ENCODE results near the gene OR51B5. TPM values are rescaled to one million over a fixed set of nuclear protein-coding genes. Genes with fewer than 3 reads are reported as not detected.
"Not testable (repeated sequence)": the region's sequence is repeated elsewhere in the genome, so short reads cannot be mapped to it uniquely, and the experiment has no call there.

Gene OR51B5
- total RNA-seq, 1 experiment from 2014 or later, result not detected

DNA sequence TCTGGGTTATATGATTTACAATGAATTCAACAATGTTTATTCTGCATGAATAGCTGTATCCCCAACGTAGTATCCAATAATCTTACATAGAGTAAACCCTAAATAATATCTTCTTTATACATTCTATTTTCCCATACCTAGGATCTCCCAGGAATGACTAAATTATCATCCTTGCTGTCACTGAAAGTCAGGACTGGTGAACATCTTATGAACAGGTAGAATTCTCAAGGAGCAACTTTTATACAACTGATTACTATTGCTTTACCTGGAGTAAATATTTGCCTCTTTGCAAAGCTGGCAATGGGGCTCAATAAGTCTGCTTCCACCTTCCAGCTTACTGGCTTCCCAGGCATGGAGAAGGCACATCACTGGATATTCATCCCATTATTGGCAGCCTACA lies 7.9 kb upstream of the OR51B5 start, which contains the start of gene OR51B6:
TSS of gene OR51B6 (plus strand) at position 301 of the 400 bp plus-strand sequence. CDS start at position 301, 0 bp downstream.
- no peak within 1 kb of the TSS for H3K4me3 ChIP-seq (ENCODE audit: insufficient read depth, low read depth, low read length)
- no peaks in the 10 kb centered on the region for H3K27me3 ChIP-seq (ENCODE audit: control insufficient read depth, insufficient read depth, low read length)
- DNase-seq, result no peak
- H3K36me3 ChIP-seq (replicated peaks; ENCODE audit: control insufficient read depth, insufficient read depth, low read length), result no peaks in the 10 kb centered on the region

DNA sequence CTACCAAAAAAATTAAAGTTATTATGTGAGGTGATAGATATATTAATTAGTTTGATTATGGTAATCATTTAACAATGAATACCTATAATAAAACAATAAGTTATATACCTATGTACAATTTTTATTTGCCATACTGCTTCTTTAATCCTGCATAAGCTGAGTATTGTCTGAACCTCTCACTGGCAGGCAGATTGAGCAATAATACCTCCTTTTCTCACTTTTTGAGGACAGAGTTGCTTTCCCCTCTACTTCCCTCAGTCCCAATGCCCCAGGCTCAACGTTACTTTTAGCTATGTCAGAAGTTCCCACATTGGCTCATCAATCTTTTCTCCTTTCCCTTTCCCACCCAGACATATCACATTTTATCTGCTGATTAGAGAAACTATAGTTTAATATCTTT lies 6.2 kb upstream of the OR51B5 start:
- no peak for DNase-seq
- Histone ChIP-seq H3K27me3 (ENCODE audit: control insufficient read depth, insufficient read depth, low read length) (no peaks in the 10 kb centered on the region), H3K4me3 (ENCODE audit: insufficient read depth, low read depth, low read length) (no peak overlapping the region), H3K36me3 (replicated peaks; ENCODE audit: control insufficient read depth, insufficient read depth, low read length) (no peaks in the 10 kb centered on the region)

DNA sequence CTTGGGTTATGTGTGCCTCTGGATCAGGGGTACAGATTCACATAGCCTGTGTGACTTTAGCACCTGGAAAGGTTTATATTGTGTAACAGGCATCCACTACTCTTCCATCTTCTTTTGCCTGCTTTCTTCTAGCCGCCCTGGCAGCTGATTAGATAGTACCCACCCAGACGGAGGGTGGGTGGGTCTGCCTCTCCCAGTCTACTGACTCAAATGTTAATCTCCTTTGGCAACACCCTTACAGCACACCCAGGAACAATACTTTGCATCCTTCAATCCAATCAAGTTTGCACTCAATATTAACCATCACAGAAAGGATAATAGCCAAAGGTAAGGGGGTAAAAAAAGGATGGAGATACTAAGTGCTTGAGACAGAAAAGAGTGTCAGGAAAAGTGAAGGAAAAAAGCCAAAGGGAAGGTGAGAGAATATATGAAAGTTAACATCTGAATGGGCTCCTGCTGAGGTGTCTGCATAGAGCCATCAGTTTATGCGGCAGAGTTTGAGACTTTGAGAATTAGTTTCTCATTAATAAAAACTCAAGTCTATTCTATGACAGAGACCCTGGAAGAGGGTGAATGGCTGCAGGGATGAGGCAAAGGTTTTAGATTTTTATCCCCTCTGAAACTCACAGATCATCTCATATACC lies 5.3 kb upstream of the OR51B5 start:
- Histone ChIP-seq H3K36me3 (replicated peaks; ENCODE audit: control insufficient read depth, insufficient read depth, low read length) (no peaks in the 10 kb centered on the region), H3K27me3 (ENCODE audit: control insufficient read depth, insufficient read depth, low read length) (no peaks in the 10 kb centered on the region), H3K4me3 (ENCODE audit: insufficient read depth, low read depth, low read length) (no peak overlapping the region)
- DNase-seq, result peak; percentile 10

DNA sequence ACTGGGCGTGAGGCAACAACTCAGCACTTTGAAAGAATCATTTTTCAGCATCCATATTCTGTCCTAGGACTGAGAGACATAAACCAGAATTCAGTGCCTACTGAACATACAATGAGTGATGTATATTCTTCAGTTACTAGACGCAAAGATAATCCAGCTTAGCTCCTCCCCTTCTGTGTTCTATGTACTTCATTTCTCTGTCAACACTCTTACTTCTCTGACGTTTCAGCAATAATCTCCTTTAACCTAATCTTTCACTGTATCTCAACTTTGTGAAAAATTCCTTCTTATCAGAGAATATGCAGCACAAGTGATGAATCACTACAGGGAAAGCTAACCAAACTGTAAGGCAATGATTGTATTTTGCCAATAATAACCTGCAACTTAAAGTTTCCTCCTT lies 2.5 kb upstream of the OR51B5 start:
- no peak for DNase-seq
- H3K4me3 ChIP-seq (ENCODE audit: insufficient read depth, low read depth, low read length), result no peak overlapping the region
- no peaks in the 10 kb centered on the region for H3K27me3 ChIP-seq (ENCODE audit: control insufficient read depth, insufficient read depth, low read length)
- H3K36me3 ChIP-seq (replicated peaks; ENCODE audit: control insufficient read depth, insufficient read depth, low read length), result no peaks in the 10 kb centered on the region

DNA sequence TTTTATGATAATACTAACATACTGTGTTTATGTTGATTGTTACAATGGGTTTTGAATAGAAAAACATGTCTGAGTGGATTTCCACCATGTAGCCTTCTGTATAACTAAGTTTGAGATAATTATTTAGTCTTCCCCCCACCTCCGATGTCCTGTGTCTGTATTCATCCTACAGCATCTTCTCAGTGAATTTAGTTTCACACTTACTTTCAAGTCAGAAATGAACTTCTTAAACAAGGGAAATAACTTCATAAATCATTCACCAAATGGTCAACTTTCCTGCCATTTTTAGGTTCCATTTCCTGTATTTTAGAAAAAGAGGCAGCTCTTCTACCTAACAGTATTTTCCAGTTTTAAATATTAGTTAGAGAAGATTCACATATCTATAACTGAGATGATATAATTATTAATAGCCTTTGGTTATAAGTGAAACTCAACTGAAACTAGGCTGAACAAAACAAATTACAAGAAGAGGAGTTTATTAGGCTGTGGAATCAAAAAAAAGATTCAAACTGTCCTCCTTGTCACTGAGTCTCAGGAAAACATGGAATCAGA lies 3.5 kb downstream of the OR51B5 start:
- DNase-seq, result no peak
- no peak overlapping the region for H3K4me3 ChIP-seq (ENCODE audit: insufficient read depth, low read depth, low read length)
- no peaks in the 10 kb centered on the region for H3K27me3 ChIP-seq (ENCODE audit: control insufficient read depth, insufficient read depth, low read length)
- no peaks in the 10 kb centered on the region for H3K36me3 ChIP-seq (replicated peaks; ENCODE audit: control insufficient read depth, insufficient read depth, low read length)

DNA sequence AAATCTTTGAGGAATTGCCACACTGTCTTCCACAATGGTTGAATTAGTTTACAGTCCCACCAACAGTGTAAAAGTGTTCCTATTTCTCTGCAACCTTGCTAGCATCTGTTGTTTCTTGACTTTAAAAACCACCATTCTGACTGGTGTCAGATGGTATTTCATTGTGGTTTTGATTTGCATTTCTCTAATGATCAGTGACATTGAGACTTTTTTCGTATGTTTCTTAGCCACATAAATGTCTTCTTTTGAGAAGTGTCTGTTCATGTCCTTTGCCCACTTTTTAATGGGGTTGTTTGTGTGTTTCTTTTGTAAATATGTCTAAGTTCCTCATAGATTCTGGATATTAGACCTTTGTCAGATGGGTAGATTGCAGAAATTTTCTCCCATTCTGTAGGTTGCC lies 6.1 kb downstream of the OR51B5 start:
- not testable (repeated sequence) for H3K27me3 ChIP-seq (ENCODE audit: control insufficient read depth, insufficient read depth, low read length); H3K36me3 ChIP-seq (replicated peaks; ENCODE audit: control insufficient read depth, insufficient read depth, low read length); DNase-seq; H3K4me3 ChIP-seq (ENCODE audit: insufficient read depth, low read depth, low read length)

DNA sequence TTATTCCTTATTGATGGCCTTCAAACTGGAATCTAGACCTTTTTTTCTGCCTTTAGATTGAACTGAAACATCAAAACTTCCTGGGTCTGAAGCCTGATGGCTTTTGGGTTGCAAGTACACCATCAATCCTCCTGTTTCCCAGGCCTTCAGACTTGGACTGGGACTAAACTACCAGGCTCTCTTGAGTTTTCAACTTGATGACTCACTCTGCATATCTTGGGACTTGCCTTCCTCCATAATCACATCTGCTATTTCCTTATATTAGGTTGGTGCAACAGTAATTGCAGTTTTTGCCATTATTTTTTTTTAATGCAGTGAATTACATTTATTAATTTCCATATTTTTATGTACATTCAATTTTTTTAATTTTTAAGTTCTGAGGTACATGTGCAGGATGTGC lies 7.0 kb downstream of the OR51B5 start:
- H3K27me3 ChIP-seq (ENCODE audit: control insufficient read depth, insufficient read depth, low read length), result no peaks in the 10 kb centered on the region
- DNase-seq, result no peak
- no peaks in the 10 kb centered on the region for H3K36me3 ChIP-seq (replicated peaks; ENCODE audit: control insufficient read depth, insufficient read depth, low read length)
- H3K4me3 ChIP-seq (ENCODE audit: insufficient read depth, low read depth, low read length), result no peak overlapping the region

DNA sequence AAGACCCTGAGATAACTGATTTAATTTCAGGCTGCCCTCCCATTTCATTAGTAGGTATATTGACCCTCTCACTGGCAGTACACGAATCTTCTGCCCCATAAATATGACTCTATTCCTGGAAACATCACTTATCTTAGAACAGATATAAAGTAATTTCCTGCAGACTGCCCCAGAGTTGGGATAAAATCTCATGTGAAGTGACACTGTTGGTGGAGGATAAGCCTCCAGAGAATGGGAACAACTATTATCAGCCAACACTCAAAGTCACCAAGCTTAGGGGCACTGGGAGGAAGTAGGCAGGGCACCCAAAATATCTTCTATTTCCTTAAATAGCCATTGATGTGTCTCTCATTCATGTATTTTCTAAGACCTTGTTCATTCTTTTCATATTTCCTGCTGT lies 8.2 kb downstream of the OR51B5 start:
- no peak for DNase-seq
- Histone ChIP-seq H3K36me3 (replicated peaks; ENCODE audit: control insufficient read depth, insufficient read depth, low read length) (no peaks in the 10 kb centered on the region), H3K27me3 (ENCODE audit: control insufficient read depth, insufficient read depth, low read length) (no peaks in the 10 kb centered on the region), H3K4me3 (ENCODE audit: insufficient read depth, low read depth, low read length) (no peak overlapping the region)

DNA sequence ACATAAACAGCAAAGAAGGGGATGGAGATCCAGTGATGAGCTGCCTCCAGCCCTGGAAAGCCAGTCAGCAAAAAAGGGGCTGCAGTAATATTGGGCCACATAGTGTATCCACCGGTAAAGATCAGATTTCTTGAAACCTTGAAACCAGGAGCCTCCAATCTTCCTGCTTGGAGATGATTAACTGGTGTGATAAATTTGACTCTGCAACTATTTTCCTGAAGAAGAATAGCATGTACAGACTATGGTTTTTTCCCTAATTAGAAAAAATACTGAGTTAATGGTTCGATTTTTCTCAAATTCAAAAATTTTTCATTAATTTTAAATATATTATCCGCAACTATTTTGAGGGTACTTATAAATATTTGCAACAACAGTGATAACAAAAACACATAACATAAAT lies 19.1 kb downstream of the OR51B5 start, which contains the start of gene OR51B2:
TSS of gene OR51B2 (minus strand) at position 101 of the 400 bp plus-strand sequence. CDS start at position 101, 0 bp downstream.
- no peak for DNase-seq
- H3K4me3 ChIP-seq (ENCODE audit: insufficient read depth, low read depth, low read length), result no peak within 1 kb of the TSS
- no peaks in the 10 kb centered on the region for H3K36me3 ChIP-seq (replicated peaks; ENCODE audit: control insufficient read depth, insufficient read depth, low read length)
- H3K27me3 ChIP-seq (ENCODE audit: control insufficient read depth, insufficient read depth, low read length), result no peaks in the 10 kb centered on the region

DNA sequence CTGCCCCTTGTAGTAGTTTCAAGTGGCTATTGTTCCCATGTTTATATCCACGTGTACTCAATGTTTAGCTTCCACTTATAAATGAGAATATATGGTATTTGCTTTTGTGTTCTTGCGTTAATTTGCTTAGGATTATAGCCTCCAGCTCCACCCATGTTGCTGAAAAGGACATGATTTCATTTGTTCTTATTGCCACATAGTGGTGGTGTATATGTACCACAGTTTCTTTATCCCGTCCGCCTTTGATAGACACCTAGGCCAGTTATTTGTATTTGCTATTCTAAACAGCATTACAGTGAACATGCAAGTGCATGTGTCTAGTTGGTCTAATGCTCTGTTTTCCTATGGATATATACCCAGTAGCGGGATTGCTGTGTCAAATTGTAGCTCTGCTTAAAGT lies 26.0 kb downstream of the OR51B5 start:
- Histone ChIP-seq H3K4me3 (ENCODE audit: insufficient read depth, low read depth, low read length) (no peak overlapping the region), H3K36me3 (replicated peaks; ENCODE audit: control insufficient read depth, insufficient read depth, low read length) (no peaks in the 10 kb centered on the region), H3K27me3 (ENCODE audit: control insufficient read depth, insufficient read depth, low read length) (no peaks in the 10 kb centered on the region)
- DNase-seq, result no peak

DNA sequence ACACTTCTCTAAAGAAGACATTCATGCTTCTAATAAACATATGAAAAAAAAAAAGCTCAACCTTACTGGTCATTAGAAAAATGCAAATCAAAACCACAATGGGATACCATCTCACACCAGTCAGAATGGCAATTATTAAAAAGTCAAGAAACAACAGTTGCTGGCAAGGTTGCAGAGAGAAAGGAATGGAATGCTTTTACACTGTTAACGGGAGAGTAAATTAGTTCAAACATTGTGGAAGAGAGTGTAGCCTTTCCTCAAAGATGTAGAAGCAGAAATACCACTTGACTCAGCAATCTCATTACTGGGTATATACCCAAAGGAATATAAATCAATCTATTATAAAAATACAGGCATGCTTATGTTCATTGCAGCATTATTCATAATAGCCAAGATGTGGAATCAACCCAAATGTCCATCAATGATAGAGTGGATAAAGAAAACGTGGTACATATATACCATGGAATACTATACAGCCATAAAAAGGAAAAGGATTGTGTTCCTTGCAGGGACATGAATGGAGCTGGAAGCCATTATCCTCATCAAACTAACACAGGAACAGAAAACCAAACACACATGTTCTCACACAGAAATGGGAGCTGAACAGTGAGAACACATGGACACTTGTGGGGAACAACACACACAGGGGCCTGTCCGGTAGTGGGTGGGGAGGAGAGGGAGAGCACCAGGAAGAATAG lies 29.8 kb downstream of the OR51B5 start:
- H3K36me3 ChIP-seq (replicated peaks; ENCODE audit: control insufficient read depth, insufficient read depth, low read length); DNase-seq; H3K27me3 ChIP-seq (ENCODE audit: control insufficient read depth, insufficient read depth, low read length); H3K4me3 ChIP-seq (ENCODE audit: insufficient read depth, low read depth, low read length): not testable (repeated sequence)

DNA sequence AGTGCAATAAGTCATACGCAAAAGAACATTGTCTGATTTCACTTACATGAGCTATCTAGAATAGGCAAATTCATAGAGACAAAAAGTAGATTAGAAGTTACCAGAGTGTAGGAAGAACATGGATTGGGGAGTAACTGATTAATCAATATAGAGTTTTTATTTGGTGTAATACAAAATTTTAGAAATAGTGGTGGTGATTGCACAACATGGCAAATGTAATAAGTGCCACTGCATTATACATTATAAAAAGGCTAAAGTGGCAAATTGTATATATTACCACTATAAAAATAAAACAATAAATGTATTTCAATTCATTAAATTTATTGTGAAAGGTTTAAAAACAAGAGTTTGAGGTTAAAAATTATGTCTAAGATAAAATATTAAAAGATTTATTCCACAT lies 32.9 kb downstream of the OR51B5 start:
- H3K27me3 ChIP-seq (ENCODE audit: control insufficient read depth, insufficient read depth, low read length), result no peaks in the 10 kb centered on the region
- no peaks in the 10 kb centered on the region for H3K36me3 ChIP-seq (replicated peaks; ENCODE audit: control insufficient read depth, insufficient read depth, low read length)
- no peak for DNase-seq
- no peak overlapping the region for H3K4me3 ChIP-seq (ENCODE audit: insufficient read depth, low read depth, low read length)

DNA sequence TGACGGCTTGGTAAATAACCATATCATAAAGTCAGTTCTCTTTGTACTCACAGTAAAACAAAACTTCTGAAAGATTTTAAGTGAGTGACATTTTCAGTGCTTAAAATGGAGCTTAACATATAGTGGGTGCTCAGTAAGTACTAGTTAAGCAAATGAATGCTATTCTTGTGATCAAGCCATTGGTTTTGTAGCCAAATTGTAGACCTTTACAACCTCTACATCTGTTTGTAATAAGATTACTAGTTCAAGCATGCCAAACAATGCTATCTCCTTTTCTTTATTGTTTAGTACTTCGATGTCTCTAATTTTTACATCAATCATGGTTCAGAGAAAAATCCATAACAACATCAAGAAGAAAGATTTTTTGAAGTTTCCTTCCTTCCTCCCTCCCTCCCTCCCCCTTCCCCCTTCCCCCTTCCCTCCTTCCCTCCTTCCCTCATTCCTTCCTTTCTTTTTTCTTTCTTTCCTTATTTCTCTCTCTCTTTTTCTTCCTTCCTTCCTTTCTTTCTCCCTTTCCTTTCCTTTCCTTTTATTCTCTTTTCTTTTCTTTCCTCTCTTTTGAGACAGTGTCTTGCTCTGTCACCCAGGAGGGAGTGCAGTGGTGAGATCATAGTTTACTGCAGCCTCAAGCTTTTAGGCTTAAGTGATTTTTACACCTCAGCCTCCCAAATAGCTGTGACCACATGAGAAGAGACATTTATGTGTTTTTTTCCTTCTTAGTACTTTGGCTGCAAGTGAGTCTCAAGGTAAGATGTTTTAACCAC lies 35.9 kb downstream of the OR51B5 start:
- H3K27me3 ChIP-seq (ENCODE audit: control insufficient read depth, insufficient read depth, low read length), result no peaks in the 10 kb centered on the region
- no peak for DNase-seq
- no peaks in the 10 kb centered on the region for H3K36me3 ChIP-seq (replicated peaks; ENCODE audit: control insufficient read depth, insufficient read depth, low read length)
- H3K4me3 ChIP-seq (ENCODE audit: insufficient read depth, low read depth, low read length), result no peak overlapping the region

DNA sequence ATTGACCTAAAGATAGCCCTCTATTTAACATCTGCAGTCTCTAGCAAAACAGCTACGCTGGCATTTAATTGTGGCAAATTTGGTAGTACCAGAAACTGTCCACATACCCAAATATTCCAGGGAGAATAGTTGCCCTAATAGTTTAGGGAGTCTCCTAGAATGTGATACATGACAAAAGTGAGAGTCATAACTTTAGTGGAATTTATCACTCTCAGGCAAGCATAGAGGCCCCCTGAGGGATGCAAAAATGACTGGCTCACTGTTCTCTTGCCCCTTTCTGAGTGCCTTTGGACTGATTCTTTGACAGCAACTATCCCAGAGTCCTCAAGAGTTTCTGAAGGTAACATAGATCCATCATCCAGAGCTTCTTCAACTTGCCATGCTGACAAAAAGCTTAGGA lies 39.3 kb downstream of the OR51B5 start:
- Histone ChIP-seq H3K36me3 (replicated peaks; ENCODE audit: control insufficient read depth, insufficient read depth, low read length) (no peaks in the 10 kb centered on the region), H3K27me3 (ENCODE audit: control insufficient read depth, insufficient read depth, low read length) (no peaks in the 10 kb centered on the region), H3K4me3 (ENCODE audit: insufficient read depth, low read depth, low read length) (no peak overlapping the region)
- no peak for DNase-seq

DNA sequence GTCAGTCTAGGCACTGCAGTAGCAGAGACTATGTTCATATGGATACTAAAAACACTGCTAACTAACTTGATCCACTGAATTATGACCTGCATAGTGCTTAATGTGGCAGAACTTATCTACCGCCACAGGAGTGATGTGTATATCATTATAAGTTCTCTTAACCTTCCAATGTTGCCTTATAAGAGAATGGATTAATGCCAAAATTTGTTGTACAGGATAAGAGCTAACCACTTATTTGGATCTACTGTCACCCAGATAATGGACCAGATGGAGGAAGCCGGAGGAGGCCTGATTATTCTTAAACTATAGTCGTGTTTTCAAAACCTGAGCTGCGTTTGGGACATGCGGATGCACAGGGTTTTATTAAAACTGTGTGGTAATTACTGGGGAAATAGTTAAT lies 39.7 kb downstream of the OR51B5 start:
- DNase-seq, result no peak
- H3K27me3 ChIP-seq (ENCODE audit: control insufficient read depth, insufficient read depth, low read length), result no peaks in the 10 kb centered on the region
- H3K4me3 ChIP-seq (ENCODE audit: insufficient read depth, low read depth, low read length), result no peak overlapping the region
- H3K36me3 ChIP-seq (replicated peaks; ENCODE audit: control insufficient read depth, insufficient read depth, low read length), result no peaks in the 10 kb centered on the region

All from H7 (cell line).